A549 (cell line): ENCODE measurements around the gene SYTL2. TPM values are rescaled to one million over a fixed set of nuclear protein-coding genes. Genes with fewer than 3 reads are reported as not detected.

ENCODE experiments used
- ATAC-seq, 2 experiments: fragments of 200-7000 bp in 1 of 2; fragments of >200 bp in 1 of 2; cut with Nextera tagmentation in 1 of 2; cut with Tn5 transposase in 1 of 2; 3 replicates each; pipeline versions ENCODE4 v1.8.0 to v1.9.1; 2018 to 2020; ENCODE audit warnings: mild to moderate bottlenecking in 1 of 2, moderate library complexity in 1 of 2
- CTCF ChIA-PET: fragments of 300-600 bp; sonication (Branson Sonifier 250); formaldehyde crosslinking; extraction: SDS; loops from one replicate; lab custom pipeline; 2021; ENCODE audit warnings: antibody characterized with exemption, inconsistent platforms; lab: Yijun Ruan, JAX
- POLR2A ChIA-PET: fragments of 350-600 bp; formaldehyde crosslinking; extraction: SDS; loops from one replicate; lab custom pipeline; 2021; ENCODE audit warnings: antibody characterized with exemption, inconsistent platforms; lab: Yijun Ruan, JAX
- DNase-seq, 2 experiments: peaks; one replicate each; pipeline versions ENCODE4 v3.0.0 to v3.0.0-alpha.2; 2011 to 2016; ENCODE audit warnings: low read depth in 1 of 2, low spot score in 1 of 2
- FAIRE-seq: peaks from 2 replicates; lab custom pipeline; 2011; peaks lifted over from hg19 to GRCh38; lab: Jason Lieb, UNC
- H3K27ac ChIP-seq, 2 experiments: fragments of >200 bp; sonication (Bioruptor Twin); formaldehyde crosslinking; 3 replicates each; pipeline ENCODE4 v1.5.1; 2016 to 2017
- H3K4me1 ChIP-seq: fragments of >200 bp; sonication (Bioruptor Twin); formaldehyde crosslinking; 3 replicates; pipeline ENCODE4 v1.6.1; 2016
- H3K4me2 ChIP-seq: fragments of >200 bp; sonication (Bioruptor Twin); formaldehyde crosslinking; 3 replicates; pipeline ENCODE4 v1.6.1; 2016
- H3K4me3 ChIP-seq: fragments of >200 bp; sonication (Bioruptor Twin); formaldehyde crosslinking; 3 replicates; pipeline ENCODE4 v1.5.1; 2016
- H3K9me3 ChIP-seq: fragments of >200 bp; sonication (Bioruptor Twin); formaldehyde crosslinking; 3 replicates; pipeline ENCODE4 v1.6.1; 2016
- CBX8 ChIP-seq: fragments of 200-600 bp; sonication (generic); IDR thresholded peaks from 2 replicates; pipeline ENCODE4 v1.6.1; 2016
- CEBPB ChIP-seq, 2 experiments: fragments of >200 bp in 1 of 2; sonication (Bioruptor Twin) in 1 of 2; formaldehyde crosslinking in 1 of 2; IDR thresholded peaks; 2 replicates each; pipeline ENCODE4 v1.6.1; 2012 to 2016
- CHD2 ChIP-seq: fragments of 150-350 bp; IDR thresholded peaks from 2 replicates; pipeline ENCODE4 v1.6.1; 2014; ENCODE audit warnings: low read length; ENCODE audit not compliant: partially characterized antibody
- CTCF ChIP-seq: fragments of >200 bp; sonication (Bioruptor Twin); formaldehyde crosslinking; IDR thresholded peaks from 3 replicates; pipeline ENCODE4 v1.5.1; 2016
- E2F6 ChIP-seq: IDR thresholded peaks from 2 replicates; pipeline ENCODE4 v1.6.1; 2012; ENCODE audit warnings: low read depth, borderline replicate concordance
- EHMT2 ChIP-seq: fragments of 200-600 bp; sonication (generic); IDR thresholded peaks from 2 replicates; pipeline ENCODE4 v1.6.1; 2016; ENCODE audit warnings: antibody characterized with exemption, low read depth, mild to moderate bottlenecking, moderate library complexity
- ESRRA ChIP-seq: fragments of 150-350 bp; IDR thresholded peaks from 2 replicates; pipeline ENCODE4 v1.6.1; 2014; ENCODE audit warnings: mild to moderate bottlenecking, low read length, borderline replicate concordance
- FOSB ChIP-seq: fragments of 250-450 bp; sonication (Bioruptor Pico); IDR thresholded peaks from 2 replicates; pipeline ENCODE4 v1.5.0; 2020; ENCODE audit warnings: mild to moderate bottlenecking, moderate library complexity
- FOSL2 ChIP-seq, 2 experiments: fragments of 450-650 bp in 1 of 2; fragments of >200 bp in 1 of 2; sonication (Bioruptor Twin) in 1 of 2; formaldehyde crosslinking; IDR thresholded peaks; 2 replicates each; pipeline versions ENCODE4 v1.5.0 to v1.6.1; 2016 to 2020; ENCODE audit warnings: mild to moderate bottlenecking in 1 of 2, moderate library complexity in 1 of 2
- FOXS1 ChIP-seq: fragments of 250-450 bp; sonication (Bioruptor Pico); IDR thresholded peaks from 2 replicates; pipeline ENCODE4 v1.5.0; 2020; ENCODE audit warnings: mild to moderate bottlenecking, moderate library complexity
- HDAC2 ChIP-seq: fragments of 200-600 bp; sonication (generic); IDR thresholded peaks from 2 replicates; pipeline ENCODE4 v1.6.1; 2016
- HES2 ChIP-seq: fragments of >200 bp; sonication (Bioruptor Twin); formaldehyde crosslinking; IDR thresholded peaks from 2 replicates; pipeline ENCODE4 v1.6.1; 2016
- HEYL ChIP-seq: fragments of 250-450 bp; sonication (Bioruptor Pico); IDR thresholded peaks from 2 replicates; pipeline ENCODE4 v1.8.0; 2021; ENCODE audit warnings: mild to moderate bottlenecking, moderate library complexity
- HMGXB4 ChIP-seq: fragments of 250-450 bp; sonication (Bioruptor Pico); IDR thresholded peaks from 2 replicates; pipeline ENCODE4 v1.5.0; 2021; ENCODE audit warnings: mild to moderate bottlenecking, moderate library complexity, borderline replicate concordance
- HOXA7 ChIP-seq: fragments of 250-450 bp; sonication (Bioruptor Pico); IDR thresholded peaks from 2 replicates; pipeline ENCODE4 v1.5.0; 2020; ENCODE audit warnings: mild to moderate bottlenecking, moderate library complexity
- HOXB13 ChIP-seq: fragments of 250-450 bp; sonication (Bioruptor Pico); IDR thresholded peaks from 2 replicates; pipeline ENCODE4 v1.5.0; 2020; ENCODE audit warnings: low read depth, mild to moderate bottlenecking, moderate library complexity
- HOXB5 ChIP-seq: fragments of 250-450 bp; sonication (Bioruptor Pico); IDR thresholded peaks from 2 replicates; pipeline ENCODE4 v1.5.0; 2020; ENCODE audit warnings: mild to moderate bottlenecking, moderate library complexity
- JUN ChIP-seq, 2 experiments: fragments of >200 bp; sonication (Bioruptor Twin); formaldehyde crosslinking; IDR thresholded peaks; 2 replicates in 1 of 2; 3 replicates in 1 of 2; pipeline ENCODE4 v1.6.1; 2016 to 2017
- KDM1A ChIP-seq: fragments of 200-600 bp; sonication (generic); IDR thresholded peaks from 2 replicates; pipeline ENCODE4 v1.6.1; 2016; ENCODE audit warnings: low read depth, mild to moderate bottlenecking
- NFE2L2 ChIP-seq: fragments of 150-350 bp; conservative IDR thresholded peaks from 2 replicates; pipeline ENCODE4 v1.6.1; 2014; ENCODE audit warnings: low read length
- NR3C1 ChIP-seq: fragments of >200 bp; sonication (Bioruptor Twin); formaldehyde crosslinking; IDR thresholded peaks from 3 replicates; pipeline ENCODE4 v1.6.1; 2017
- PBX3 ChIP-seq: IDR thresholded peaks from 2 replicates; pipeline ENCODE4 v1.6.1; 2012
- PHF8 ChIP-seq: fragments of 200-600 bp; sonication (generic); IDR thresholded peaks from 2 replicates; pipeline ENCODE4 v1.6.1; 2016; ENCODE audit warnings: low read depth, mild to moderate bottlenecking, antibody characterized with exemption, moderate library complexity, borderline replicate concordance
- POLR2A ChIP-seq: IDR thresholded peaks from 2 replicates; pipeline ENCODE4 v1.6.1; 2012; ENCODE audit warnings: mild to moderate bottlenecking, low read length
- RARB ChIP-seq: fragments of 250-450 bp; sonication (Bioruptor Pico); IDR thresholded peaks from 2 replicates; pipeline ENCODE4 v1.8.0; 2021; ENCODE audit warnings: mild to moderate bottlenecking, moderate library complexity
- TFCP2L1 ChIP-seq: fragments of 250-450 bp; sonication (Bioruptor Pico); IDR thresholded peaks from 2 replicates; pipeline ENCODE4 v1.5.0; 2021; ENCODE audit warnings: mild to moderate bottlenecking
- TP53 ChIP-seq: fragments of 250-450 bp; sonication (Bioruptor Pico); IDR thresholded peaks from 2 replicates; pipeline ENCODE4 v1.5.0; 2021; ENCODE audit warnings: mild to moderate bottlenecking, moderate library complexity
- USF2 ChIP-seq: fragments of 450-650 bp; IDR thresholded peaks from 2 replicates; pipeline ENCODE4 v1.6.1; 2014; ENCODE audit warnings: antibody characterized with exemption
- ZNF302 ChIP-seq: fragments of 250-450 bp; sonication (Bioruptor Pico); IDR thresholded peaks from 2 replicates; pipeline ENCODE4 v1.9.0; 2021; ENCODE audit warnings: inconsistent platforms, mild to moderate bottlenecking, moderate library complexity
- ZSCAN20 ChIP-seq: fragments of 250-450 bp; sonication (Bioruptor Pico); IDR thresholded peaks from 2 replicates; pipeline ENCODE4 v1.8.0; 2022; ENCODE audit warnings: mild to moderate bottlenecking, moderate library complexity
- WGBS: methylation state at CpG from one replicate; pipeline ENCODE4 v1.1.6; 2017; ENCODE audit errors: missing lambda C conversion rate; 5-methylcytosine and 5-hydroxymethylcytosine counted together
- polyA plus RNA-seq, 4 experiments: library from polyadenylated mRNA; depleted of rRNA in 3 of 4; stranded (reverse); fragments of >200 nt; fragmentation: RNase III in 1 of 4; extraction: RNeasy Plus Mini Kit Qiagen cat#74134 plus additional on column Dnase treatment in 1 of 4; gene quantifications; 2 replicates in 3 of 4; 3 replicates in 1 of 4; pipeline ENCODE4 v1.2.3, GENCODE V29; 2011 to 2017

Gene SYTL2
- polyA plus RNA-seq, 2 of the 4 experiments (the other 2 are of a cell fraction) = 11.6 to 34.2 TPM

- ATAC-seq (no peak), DNase-seq (no peak), FAIRE-seq (no peak)
- no peak for TF ChIP-seq KDM1A
- no peak for TF ChIP-seq RARB (CRISPR knock-in tag)
- TF ChIP-seq FOXS1 (CRISPR knock-in tag) = no peak
- no peak for TF ChIP-seq NR3C1
- TF ChIP-seq JUN (IDR thresholded peaks at IDR 0.05) = no peak
- TF ChIP-seq TP53 = no peak
- no peak for TF ChIP-seq ESRRA
- TF ChIP-seq FOSL2 (IDR thresholded peaks at IDR 0.05) = no peak
- TF ChIP-seq FOSL2 (CRISPR knock-in tag; IDR thresholded peaks at IDR 0.05) = no peak
- TF ChIP-seq CEBPB (IDR thresholded peaks at IDR 0.05) = no peak
- TF ChIP-seq FOSB (CRISPR knock-in tag) = no peak
- TF ChIP-seq PHF8 = no peak
- TF ChIP-seq HDAC2 = no peak
- TF ChIP-seq CTCF = no peak
- no peak for TF ChIP-seq E2F6
- no peak for TF ChIP-seq EHMT2
- TF ChIP-seq NFE2L2 = no peak
- no peak for TF ChIP-seq PBX3
- no peak for TF ChIP-seq CHD2
- no peak for TF ChIP-seq HMGXB4 (CRISPR knock-in tag)
- no peak for TF ChIP-seq CBX8
- H3K4me3 ChIP-seq = no peak overlapping the region
- no peaks in the 10 kb centered on the region for H3K4me1 ChIP-seq
- H3K27ac ChIP-seq = no peak overlapping the region
- H3K9me3 ChIP-seq = no peaks in the 10 kb centered on the region
- CTCF ChIA-PET = interaction anchor here (0.8 kb wide), 1 partner anchor 21 kb away, joined by 3 read pairs; no protein-coding TSS in a partner anchor
- H3K4me2 ChIP-seq = no peak overlapping the region
- POLR2A ChIA-PET = no interaction called here
These were observed 78.0 kb downstream of the SYTL2 start for GRCh38 chr11:85732965-85733364.

- Histone ChIP-seq H3K9me3 (peaks cover 18% of the 10 kb centered on the region), H3K4me3 (no peak overlapping the region), H3K4me2 (peak overlapping the region; percentile 20; the same call in 2 of the 3 replicates), H3K27ac (peak overlapping the region; percentile 14 to 69; a peak in 4 of 6 replicates), H3K4me1 (peaks cover 16% of the 10 kb centered on the region)
- DNase-seq (no peak), ATAC-seq (no peak), FAIRE-seq (no peak)
- CTCF ChIA-PET = interaction anchor here (1.6 kb wide), 1 partner anchor 19 kb away, joined by 5 read pairs; no protein-coding TSS in a partner anchor
- TF ChIP-seq HOXA7 (CRISPR knock-in tag) (no peak), HOXB13 (no peak), CBX8 (no peak), HOXB5 (no peak), USF2 (no peak), TFCP2L1 (no peak), ZSCAN20 (CRISPR knock-in tag) (no peak), HES2 (no peak), HDAC2 (no peak), PHF8 (no peak), POLR2A (no peak), ZNF302 (CRISPR knock-in tag) (no peak), HEYL (CRISPR knock-in tag) (no peak)
- POLR2A ChIA-PET = no interaction called here
- 92% methylated on average over 3 of the region's 3 CpGs for WGBS
These were observed 84.6 kb downstream of the SYTL2 start for GRCh38 chr11:85726381-85726780.
